Measurements from ENCODE around the gene MRPL30. TPM values are rescaled to one million over a fixed set of nuclear protein-coding genes. Genes with fewer than 3 reads are reported as not detected.
"Not testable (repeated sequence)": the region's sequence is repeated elsewhere in the genome, so short reads cannot be mapped to it uniquely, and the experiment has no call there.

The MRPL30 gene
- total RNA-seq, 1 donor from 2014 or later: 36.0 TPM

DNA sequence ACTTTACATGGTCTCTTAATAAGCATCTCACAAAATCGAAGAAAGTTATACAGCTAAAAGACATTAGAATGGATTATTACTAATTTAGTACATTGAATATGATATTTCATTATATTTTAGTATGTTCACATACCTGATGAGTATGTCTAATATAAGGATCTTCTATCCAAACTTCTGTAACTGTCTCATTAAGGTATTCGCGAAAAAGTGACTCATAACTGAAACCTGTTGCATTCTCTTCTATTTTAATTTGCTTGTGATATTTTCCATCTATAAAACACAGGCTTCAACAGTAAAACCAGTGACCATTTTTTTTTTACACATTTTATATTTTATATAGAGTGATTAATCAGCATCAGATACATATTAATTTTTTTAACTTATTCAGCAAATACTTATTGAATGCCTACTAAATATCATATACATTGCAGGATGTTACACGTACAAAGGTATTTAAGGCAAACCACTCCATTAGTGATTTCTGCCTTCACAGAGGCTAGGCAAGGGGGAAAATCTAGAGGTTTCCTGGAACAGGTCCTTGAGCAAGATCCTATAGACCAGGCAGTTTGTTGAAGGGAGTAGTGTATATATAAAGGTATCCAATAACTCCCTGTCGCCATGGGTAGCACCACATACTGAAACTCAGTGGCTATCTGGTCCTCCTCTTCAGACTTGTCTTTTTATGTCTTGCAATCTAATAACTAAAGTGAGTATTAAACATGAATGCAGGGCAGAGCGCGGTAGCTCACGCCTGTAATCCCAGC is 9.4 kb upstream of the MRPL30 start:
- ATAC-seq (ENCODE audit: poor library complexity): no peak
- no peak for DNase-seq
- intact Hi-C loops (cut with DNase I): no loop called here

DNA sequence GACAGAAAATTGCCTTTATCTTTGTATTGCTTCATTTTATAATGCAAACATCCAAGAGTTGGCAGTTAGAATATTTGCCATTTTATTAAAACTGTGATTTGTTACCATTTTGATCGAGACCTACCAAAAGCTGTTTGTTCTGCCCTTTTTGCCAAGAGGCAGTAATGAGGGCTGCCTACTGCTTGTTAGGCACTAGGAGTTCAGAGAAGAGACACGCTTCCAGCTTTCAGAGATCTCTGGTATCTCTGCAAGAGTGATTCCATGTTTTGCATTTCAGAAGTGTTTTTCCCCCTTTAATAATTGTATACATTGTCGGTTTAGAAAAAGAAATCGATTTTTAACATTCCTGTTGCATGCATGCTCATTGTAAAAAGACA is 628 bp downstream of the MRPL30 start:
- intact Hi-C loops (cut with DNase I): no loop called here
- ATAC-seq (ENCODE audit: poor library complexity): no peak
- no peak for DNase-seq

GRCh38 chr2:99183025-99183424 is 2.0 kb downstream of the MRPL30 start:
- intact Hi-C loops (cut with DNase I): no loop called here
- DNase-seq (no peak), ATAC-seq (ENCODE audit: poor library complexity) (no peak)

DNA sequence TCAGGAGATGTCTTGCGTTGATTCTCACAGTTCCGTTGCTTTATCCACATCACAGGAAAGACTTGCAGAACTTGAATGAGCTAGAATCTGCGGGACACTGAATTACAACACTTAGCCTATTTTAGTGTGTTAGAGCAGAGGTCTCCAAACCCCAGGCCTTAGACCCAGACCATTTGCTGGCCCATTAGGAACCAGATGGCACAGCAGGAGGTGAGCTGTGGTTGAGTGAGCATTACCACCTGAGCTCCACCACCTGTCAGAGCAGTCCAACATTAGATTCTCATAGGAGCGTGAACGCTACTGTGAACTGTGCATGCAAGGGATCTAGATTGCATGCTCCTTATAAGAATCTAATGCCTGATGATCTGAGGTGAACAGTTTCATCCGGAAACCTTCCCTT is 3.8 kb downstream of the MRPL30 start:
- intact Hi-C loops (cut with DNase I): no loop called here
- DNase-seq (no peak), ATAC-seq (ENCODE audit: poor library complexity) (no peak)

GRCh38 chr2:99187011-99187410 is 6.0 kb downstream of the MRPL30 start:
- ATAC-seq (ENCODE audit: poor library complexity): no peak
- intact Hi-C loops (cut with DNase I): no loop called here
- no peak for DNase-seq

- DNase-seq: no peak
- ATAC-seq (ENCODE audit: poor library complexity): no peak
- intact Hi-C loops (cut with DNase I): no loop called here
Observed at GRCh38 chr2:99188357-99188756, 7.4 kb downstream of the MRPL30 start.

DNA sequence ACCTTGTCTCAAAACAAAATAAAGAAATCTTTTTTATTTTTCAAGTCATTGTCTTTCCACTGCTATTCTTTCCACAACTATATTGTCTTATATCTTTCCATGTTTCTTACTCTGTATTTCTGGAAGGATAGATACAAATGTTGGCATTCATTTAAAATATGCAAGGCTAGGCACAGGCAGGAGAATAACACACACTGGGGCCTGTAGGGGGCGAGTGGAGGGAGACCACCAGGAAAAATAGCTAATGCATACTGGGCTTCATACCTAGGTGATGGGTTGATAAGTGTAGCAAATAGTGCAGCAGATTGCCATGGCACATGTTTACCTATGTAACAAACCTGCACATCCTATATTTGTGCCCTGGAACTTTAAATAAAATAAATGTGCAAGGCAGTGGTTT is 9.6 kb downstream of the MRPL30 start:
- ATAC-seq (ENCODE audit: poor library complexity) (no peak), DNase-seq (no peak)
- intact Hi-C loops (cut with DNase I): no loop called here

- intact Hi-C loops (cut with DNase I); ATAC-seq (ENCODE audit: poor library complexity); DNase-seq: not testable (repeated sequence)
Observed at GRCh38 chr2:99192364-99192763, 11.4 kb downstream of the MRPL30 start.

GRCh38 chr2:99198103-99198841 is 17.3 kb downstream of the MRPL30 start:
- intact Hi-C loops (cut with DNase I): no loop called here
- ATAC-seq (ENCODE audit: poor library complexity) (no peak), DNase-seq (no peak)

GRCh38 chr2:99200076-99200800 is 19.3 kb downstream of the MRPL30 start:
- ATAC-seq (ENCODE audit: poor library complexity): no peak
- intact Hi-C loops (cut with DNase I): no loop called here
- no peak for DNase-seq

- no peak for ATAC-seq (ENCODE audit: poor library complexity)
- intact Hi-C loops (cut with DNase I): no loop called here
- DNase-seq: no peak
Observed at GRCh38 chr2:99201959-99202678, 21.1 kb downstream of the MRPL30 start.

DNA sequence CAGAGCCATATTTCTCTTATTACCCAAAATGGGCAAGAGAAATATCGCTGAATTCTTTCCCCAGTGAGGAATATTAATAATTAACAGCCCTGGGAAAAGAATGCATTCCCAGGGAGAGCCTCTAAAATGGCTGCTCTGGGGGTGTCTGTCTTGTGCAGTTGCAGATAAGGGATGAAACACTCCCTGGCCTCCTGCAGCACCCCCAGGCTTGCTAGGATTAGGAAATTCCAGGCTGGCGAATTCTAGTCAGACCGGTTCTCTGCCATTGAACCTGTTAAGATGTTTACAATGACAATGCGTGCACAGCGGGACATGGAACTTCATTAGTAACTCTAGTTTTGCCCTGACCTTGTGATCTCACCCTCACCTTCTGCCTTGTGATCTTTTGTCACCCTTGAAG is 24.5 kb downstream of the MRPL30 start:
- ATAC-seq (ENCODE audit: poor library complexity): no peak

DNA sequence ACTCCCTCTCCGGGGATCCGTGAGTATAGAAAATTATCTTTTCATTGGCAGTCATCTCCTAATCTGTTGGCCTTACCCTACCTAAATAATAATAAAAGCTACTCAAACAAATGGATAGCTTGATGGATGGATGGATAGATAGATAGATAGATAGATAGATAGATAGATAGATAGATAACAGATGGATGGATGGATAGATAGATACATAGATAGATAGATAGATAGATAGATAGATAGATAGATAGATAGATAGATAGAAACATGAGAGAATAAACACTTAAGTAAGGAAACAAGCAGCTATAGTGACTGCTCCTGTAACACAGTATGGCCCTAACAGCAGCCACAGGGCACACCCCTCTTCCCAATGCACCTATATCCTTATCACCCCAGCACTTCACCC is 35.1 kb downstream of the MRPL30 start:
- ATAC-seq (ENCODE audit: poor library complexity) (no peak), DNase-seq (no peak)
- intact Hi-C loops (cut with DNase I): no loop called here

More for the DNA sequence above, 24.5 kb downstream of the MRPL30 start:
- no peak for DNase-seq
- intact Hi-C loops (cut with DNase I): no loop called here

GRCh38 chr2:99217929-99218501 is 37.0 kb downstream of the MRPL30 start:
- intact Hi-C loops (cut with DNase I): no loop called here
- ATAC-seq (ENCODE audit: poor library complexity) (no peak), DNase-seq (no peak)

GRCh38 chr2:99233177-99233576 is 52.2 kb downstream of the MRPL30 start:
- intact Hi-C loops (cut with DNase I); DNase-seq; ATAC-seq (ENCODE audit: poor library complexity): not testable (repeated sequence)

DNA sequence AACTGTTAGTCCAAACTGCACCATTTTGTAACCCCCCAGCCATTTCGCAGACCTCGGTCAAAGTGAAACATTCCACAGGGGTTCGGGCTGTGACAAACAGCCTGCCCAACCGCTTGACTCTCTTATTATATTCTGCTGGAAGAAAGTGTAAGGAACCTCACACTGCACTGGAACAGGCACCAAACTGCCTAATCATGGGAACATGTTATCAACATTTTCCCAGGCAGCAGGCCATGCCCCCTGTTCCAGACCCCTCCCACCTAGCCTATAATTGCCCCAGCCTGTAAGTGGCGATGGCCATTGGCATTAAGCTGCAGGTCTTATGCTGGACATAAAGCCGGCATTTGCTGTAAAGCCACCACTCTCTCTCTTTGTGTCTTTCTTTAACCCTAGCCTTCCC is 57.6 kb downstream of the MRPL30 start:
- ATAC-seq (ENCODE audit: poor library complexity) (peak; percentile 84), DNase-seq (no peak)
- intact Hi-C loops (cut with DNase I): no loop called here

DNA sequence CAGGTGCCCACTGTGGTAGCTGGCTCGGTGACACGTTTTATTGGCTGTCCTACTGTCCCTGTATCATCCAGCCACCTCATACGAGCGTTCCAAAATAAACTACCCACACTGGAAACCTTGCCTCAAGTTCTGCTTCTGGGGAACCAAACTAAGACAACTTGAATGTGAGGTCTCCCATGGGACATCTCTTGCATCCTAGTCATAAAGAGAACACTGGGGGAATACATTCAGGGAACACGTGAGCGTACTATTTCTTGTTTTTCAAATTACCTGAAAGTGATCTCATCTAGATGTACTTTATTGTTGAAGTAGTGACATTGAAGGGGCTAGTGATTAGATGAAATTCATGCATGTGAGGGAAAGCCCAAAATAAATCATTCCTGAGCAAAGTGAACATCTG is 59.4 kb downstream of the MRPL30 start:
- intact Hi-C loops (cut with DNase I): no loop called here
- DNase-seq (no peak), ATAC-seq (ENCODE audit: poor library complexity) (no peak)

DNA sequence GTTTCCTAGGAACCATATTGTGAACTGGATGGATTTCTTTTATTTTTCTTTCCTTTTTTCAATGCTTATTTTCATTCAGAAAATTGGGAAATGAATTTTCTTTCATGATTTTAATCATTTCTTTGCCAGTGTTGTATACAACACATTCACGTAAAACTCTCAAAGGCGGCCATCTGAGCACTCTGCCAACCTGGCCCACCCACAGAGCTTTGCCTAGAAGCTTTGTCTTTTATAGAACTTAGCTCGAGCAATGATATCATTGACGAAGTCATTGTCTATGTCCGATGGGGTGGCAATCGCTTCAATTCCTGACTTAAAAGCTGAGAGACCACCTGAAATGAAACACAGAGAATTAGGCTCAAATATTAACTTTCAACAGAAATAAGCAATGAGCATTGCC is 61.2 kb downstream of the MRPL30 start:
- DNase-seq (no peak), ATAC-seq (ENCODE audit: poor library complexity) (no peak)
- intact Hi-C loops (cut with DNase I): no loop called here
